Nephron (organoid): Measurements from ENCODE around the gene LIPE.
A peak's percentile ranks its signal among the peaks of the same experiment; 100 is the strongest.

Experiments
- H3K27ac Mint-ChIP-seq, 3 experiments: 2 replicates each; pipeline ENCODE4 v1.8.0; 2020; ENCODE audit warnings: mixed read lengths in 3 of 3, mild to moderate bottlenecking in 2 of 3, moderate library complexity in 1 of 3
- H3K27me3 Mint-ChIP-seq: 2 replicates; pipeline ENCODE4 v1.8.0; 2021; ENCODE audit warnings: low read depth, mild to moderate bottlenecking, moderate library complexity, mixed read lengths
- H3K36me3 Mint-ChIP-seq: 2 replicates; pipeline ENCODE4 v1.8.0; 2020; ENCODE audit warnings: low read depth, mixed read lengths
- H3K4me1 Mint-ChIP-seq: 2 replicates; pipeline ENCODE4 v1.8.0; 2020; ENCODE audit warnings: mixed read lengths
- H3K4me3 Mint-ChIP-seq, 3 experiments: 2 replicates each; pipeline ENCODE4 v1.8.0; 2020; ENCODE audit warnings: mild to moderate bottlenecking in 3 of 3, mixed read lengths in 3 of 3, moderate library complexity in 2 of 3
- H3K9me3 Mint-ChIP-seq: 2 replicates; pipeline ENCODE4 v1.8.0; 2020; ENCODE audit warnings: mixed read lengths
- CTCF ChIP-seq, 3 experiments: fragments of 200-600 bp; sonication (generic); IDR thresholded peaks; one replicate each; pipeline ENCODE4 v1.5.0; 2021; ENCODE audit warnings: antibody characterized with exemption in 3 of 3; ENCODE audit not compliant: unreplicated experiment in 3 of 3

Gene LIPE

GRCh38 chr19:42441049-42441445 lies 13.9 kb upstream of the LIPE start:
- Mint-ChIP-seq H3K27me3 (no peaks in the 10 kb centered on the region), H3K27ac (no peak overlapping the region), H3K4me3 (no peak overlapping the region), H3K36me3 (no peaks in the 10 kb centered on the region), H3K9me3 (no peaks in the 10 kb centered on the region), H3K4me1 (no peaks in the 10 kb centered on the region)
- TF ChIP-seq CTCF (IDR thresholded peaks at IDR 0.05; ENCODE audit: unreplicated experiment in 3 of 3) = no peak

- Mint-ChIP-seq H3K9me3 (no peaks in the 10 kb centered on the region), H3K4me3 (no peak overlapping the region), H3K36me3 (no peaks in the 10 kb centered on the region), H3K4me1 (no peaks in the 10 kb centered on the region), H3K27ac (no peak overlapping the region), H3K27me3 (no peaks in the 10 kb centered on the region)
- TF ChIP-seq CTCF (IDR thresholded peaks at IDR 0.05; ENCODE audit: unreplicated experiment in 3 of 3) = peak; percentile 74 to 85 (median 77)
Measured at GRCh38 chr19:42440357-42441048, 13.3 kb upstream of the LIPE start.

- no peak for TF ChIP-seq CTCF (IDR thresholded peaks at IDR 0.05; ENCODE audit: unreplicated experiment in 3 of 3)
- no peaks in the 10 kb centered on the region for H3K36me3 Mint-ChIP-seq
- no peaks in the 10 kb centered on the region for H3K9me3 Mint-ChIP-seq
- H3K27ac Mint-ChIP-seq = no peak overlapping the region
- no peak overlapping the region for H3K4me3 Mint-ChIP-seq
- peaks cover 10% of the 10 kb centered on the region for H3K4me1 Mint-ChIP-seq
- no peaks in the 10 kb centered on the region for H3K27me3 Mint-ChIP-seq
Measured at GRCh38 chr19:42436006-42436405, 8.8 kb upstream of the LIPE start.

GRCh38 chr19:42435316-42435715 lies 8.1 kb upstream of the LIPE start:
- H3K4me1 Mint-ChIP-seq = peaks cover 10% of the 10 kb centered on the region
- H3K27ac Mint-ChIP-seq = no peak overlapping the region
- H3K9me3 Mint-ChIP-seq = no peaks in the 10 kb centered on the region
- H3K4me3 Mint-ChIP-seq = no peak overlapping the region
- no peaks in the 10 kb centered on the region for H3K27me3 Mint-ChIP-seq
- no peaks in the 10 kb centered on the region for H3K36me3 Mint-ChIP-seq
- TF ChIP-seq CTCF (IDR thresholded peaks at IDR 0.05; ENCODE audit: unreplicated experiment in 3 of 3) = no peak

- peaks cover 10% of the 10 kb centered on the region for H3K4me1 Mint-ChIP-seq
- peak; percentile 52 to 73 (median 54) for TF ChIP-seq CTCF (IDR thresholded peaks at IDR 0.05; ENCODE audit: unreplicated experiment in 3 of 3)
Measured at GRCh38 chr19:42433503-42434260, 6.5 kb upstream of the LIPE start.

More at GRCh38 chr19:42433503-42434260, 6.5 kb upstream of the LIPE start:
- H3K36me3 Mint-ChIP-seq = no peaks in the 10 kb centered on the region
- H3K4me3 Mint-ChIP-seq = no peak overlapping the region
- H3K9me3 Mint-ChIP-seq = no peaks in the 10 kb centered on the region
- H3K27me3 Mint-ChIP-seq = no peaks in the 10 kb centered on the region
- peak overlapping the region in 2 of 3 experiments; percentile 57 to 59 for H3K27ac Mint-ChIP-seq
